ENCODE data around the gene CSAD. TPM values are rescaled to one million over a fixed set of nuclear protein-coding genes. Genes with fewer than 3 reads are reported as not detected.
"Not testable (repeated sequence)": the region's sequence is repeated elsewhere in the genome, so short reads cannot be mapped to it uniquely, and the experiment has no call there.

Gene CSAD
- total RNA-seq, 1 donor = 9.4 TPM

DNA sequence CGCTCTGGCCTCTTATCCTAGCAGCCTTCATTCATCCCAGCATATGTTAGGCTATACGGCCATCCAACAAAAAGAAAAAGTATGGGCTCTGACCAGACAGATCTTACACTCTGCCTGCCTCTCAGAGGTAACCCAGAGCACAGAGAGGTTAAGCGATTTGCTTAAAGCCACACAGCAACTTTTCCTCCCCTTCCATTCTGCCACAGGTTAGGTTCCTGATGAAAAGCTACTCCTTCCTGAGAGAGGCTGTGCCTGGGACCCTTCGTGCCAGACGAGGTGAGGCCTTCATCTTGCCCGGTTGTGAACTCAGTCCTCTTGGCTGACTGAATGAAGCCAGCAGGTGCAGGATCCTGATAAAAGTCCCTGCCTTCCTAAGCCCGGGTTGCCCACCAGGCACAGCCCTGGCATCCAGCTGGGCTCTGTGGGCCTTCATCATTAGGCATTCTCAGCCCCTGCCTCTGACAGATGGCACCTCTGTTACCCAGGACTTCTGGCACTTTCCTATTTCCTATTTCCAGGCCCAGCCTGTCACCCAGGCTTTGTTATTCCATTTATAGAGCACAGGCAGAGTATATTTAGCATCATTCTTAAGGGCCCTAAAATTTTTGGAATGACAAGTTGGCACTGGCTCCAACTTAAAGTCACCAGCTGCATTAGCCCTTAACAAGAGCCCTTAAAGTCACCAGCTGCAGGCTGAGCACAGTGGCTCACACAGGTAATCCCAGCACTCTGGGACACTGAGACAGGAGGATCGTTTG, 64.7 kb downstream of the CSAD start:
- Histone ChIP-seq H3K27me3 (ENCODE audit: insufficient read depth, low read length) (no peaks in the 10 kb centered on the region), H3K4me3 (ENCODE audit: insufficient read depth, low read length) (no peak overlapping the region), H3K36me3 (ENCODE audit: insufficient read depth, low read length) (no peaks in the 10 kb centered on the region), H3K4me1 (ENCODE audit: insufficient read depth, low read length) (no peaks in the 10 kb centered on the region), H3K4me2 (ENCODE audit: insufficient read depth, low read length) (no peak overlapping the region), H2AFZ (ENCODE audit: low read length) (no peak overlapping the region), H3K9me3 (ENCODE audit: low read depth, low read length) (no peaks in the 10 kb centered on the region), H3K27ac (ENCODE audit: low read depth, low read length) (no peak overlapping the region), H4K20me1 (ENCODE audit: insufficient read depth, low read length) (no peaks in the 10 kb centered on the region), H3K79me2 (ENCODE audit: insufficient read depth, low read length) (no peaks in the 10 kb centered on the region)
- TF ChIP-seq, protein P1, sequence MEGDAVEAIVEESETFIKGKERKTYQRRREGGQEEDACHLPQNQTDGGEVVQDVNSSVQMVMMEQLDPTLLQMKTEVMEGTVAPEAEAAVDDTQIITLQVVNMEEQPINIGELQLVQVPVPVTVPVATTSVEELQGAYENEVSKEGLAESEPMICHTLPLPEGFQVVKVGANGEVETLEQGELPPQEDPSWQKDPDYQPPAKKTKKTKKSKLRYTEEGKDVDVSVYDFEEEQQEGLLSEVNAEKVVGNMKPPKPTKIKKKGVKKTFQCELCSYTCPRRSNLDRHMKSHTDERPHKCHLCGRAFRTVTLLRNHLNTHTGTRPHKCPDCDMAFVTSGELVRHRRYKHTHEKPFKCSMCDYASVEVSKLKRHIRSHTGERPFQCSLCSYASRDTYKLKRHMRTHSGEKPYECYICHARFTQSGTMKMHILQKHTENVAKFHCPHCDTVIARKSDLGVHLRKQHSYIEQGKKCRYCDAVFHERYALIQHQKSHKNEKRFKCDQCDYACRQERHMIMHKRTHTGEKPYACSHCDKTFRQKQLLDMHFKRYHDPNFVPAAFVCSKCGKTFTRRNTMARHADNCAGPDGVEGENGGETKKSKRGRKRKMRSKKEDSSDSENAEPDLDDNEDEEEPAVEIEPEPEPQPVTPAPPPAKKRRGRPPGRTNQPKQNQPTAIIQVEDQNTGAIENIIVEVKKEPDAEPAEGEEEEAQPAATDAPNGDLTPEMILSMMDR (IDR thresholded peaks at IDR 0.05; ENCODE audit: extremely low read depth, low read depth, low read length) = no peak
- DNase-seq (ENCODE audit: insufficient read length, low spot score, missing footprints) = peak; percentile 3

DNA sequence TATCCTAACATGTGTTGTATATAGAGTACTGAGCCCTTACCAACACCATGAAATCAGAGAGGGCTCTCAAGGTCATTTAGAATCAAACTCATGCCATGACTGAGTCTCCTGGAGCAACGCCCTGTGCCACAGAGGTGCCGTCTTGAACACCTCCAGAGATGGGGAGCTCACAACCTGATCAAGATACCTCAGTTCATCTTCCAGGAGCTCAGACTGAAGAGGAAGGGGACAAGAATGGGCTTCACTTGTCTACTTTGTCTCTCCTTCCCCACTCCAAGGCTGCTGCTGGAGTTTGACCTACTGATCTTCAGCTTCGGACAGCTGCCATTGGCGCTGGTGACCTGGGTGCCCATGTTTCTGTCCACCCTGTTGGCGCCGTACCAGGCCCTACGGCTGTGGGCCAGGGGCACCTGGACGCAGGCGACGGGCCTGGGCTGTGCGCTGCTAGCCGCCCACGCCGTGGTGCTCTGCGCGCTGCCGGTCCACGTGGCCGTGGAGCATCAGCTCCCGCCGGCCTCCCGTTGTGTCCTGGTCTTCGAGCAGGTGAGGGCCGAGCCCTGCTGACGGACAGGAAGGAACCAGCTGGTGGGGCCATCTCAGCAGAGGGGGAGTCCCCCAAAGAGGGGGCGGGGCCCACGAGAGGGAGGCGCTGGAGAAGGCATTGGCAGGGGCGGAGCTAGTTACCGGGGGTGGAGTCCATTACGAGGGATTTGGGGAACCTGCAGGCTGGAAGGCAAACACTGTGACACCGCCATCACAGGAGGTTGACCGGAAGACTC, 65.4 kb downstream of the CSAD start:
- Histone ChIP-seq H3K79me2 (ENCODE audit: insufficient read depth, low read length) (no peaks in the 10 kb centered on the region), H3K27ac (ENCODE audit: low read depth, low read length) (no peak overlapping the region), H3K36me3 (ENCODE audit: insufficient read depth, low read length) (no peaks in the 10 kb centered on the region), H4K20me1 (ENCODE audit: insufficient read depth, low read length) (no peaks in the 10 kb centered on the region), H3K9me3 (ENCODE audit: low read depth, low read length) (no peaks in the 10 kb centered on the region), H3K27me3 (ENCODE audit: insufficient read depth, low read length) (no peaks in the 10 kb centered on the region), H3K4me3 (ENCODE audit: insufficient read depth, low read length) (no peak overlapping the region), H3K4me1 (ENCODE audit: insufficient read depth, low read length) (no peaks in the 10 kb centered on the region), H2AFZ (ENCODE audit: low read length) (no peak overlapping the region), H3K4me2 (ENCODE audit: insufficient read depth, low read length) (no peak overlapping the region)
- TF ChIP-seq, protein P1 (IDR thresholded peaks at IDR 0.05; ENCODE audit: extremely low read depth, low read depth, low read length) = no peak
- peak; percentile 80 for DNase-seq (ENCODE audit: insufficient read length, low spot score, missing footprints)

DNA sequence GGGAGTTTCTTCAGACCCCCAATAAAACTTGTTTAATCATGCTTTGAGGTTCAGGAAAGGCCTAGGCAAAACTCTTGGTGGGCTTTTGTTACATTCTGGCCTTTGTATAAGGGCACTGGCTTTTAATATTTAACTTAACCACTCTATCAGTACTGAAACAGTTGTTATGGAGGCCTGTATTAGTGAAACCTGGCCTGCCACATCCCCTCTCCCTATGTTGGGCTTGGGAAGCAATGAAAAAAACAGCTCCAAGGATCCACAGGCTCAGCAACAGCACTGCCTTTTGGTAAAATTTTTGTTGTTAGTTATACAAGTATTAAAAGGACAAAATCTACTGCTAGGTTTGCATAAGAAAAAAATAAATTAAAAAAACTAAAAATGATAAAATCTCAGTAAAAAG, 66.8 kb downstream of the CSAD start:
- H4K20me1 ChIP-seq (ENCODE audit: insufficient read depth, low read length) = no peaks in the 10 kb centered on the region
- no peaks in the 10 kb centered on the region for H3K36me3 ChIP-seq (ENCODE audit: insufficient read depth, low read length)
- H3K9me3 ChIP-seq (ENCODE audit: low read depth, low read length) = no peaks in the 10 kb centered on the region
- no peaks in the 10 kb centered on the region for H3K27me3 ChIP-seq (ENCODE audit: insufficient read depth, low read length)
- no peak overlapping the region for H2AFZ ChIP-seq (ENCODE audit: low read length)
- no peaks in the 10 kb centered on the region for H3K79me2 ChIP-seq (ENCODE audit: insufficient read depth, low read length)
- no peak overlapping the region for H3K4me2 ChIP-seq (ENCODE audit: insufficient read depth, low read length)
- TF ChIP-seq, protein P1 (IDR thresholded peaks at IDR 0.05; ENCODE audit: extremely low read depth, low read depth, low read length) = no peak
- H3K4me3 ChIP-seq (ENCODE audit: insufficient read depth, low read length) = no peak overlapping the region
- H3K27ac ChIP-seq (ENCODE audit: low read depth, low read length) = no peak overlapping the region
- H3K4me1 ChIP-seq (ENCODE audit: insufficient read depth, low read length) = no peaks in the 10 kb centered on the region
- no peak for DNase-seq (ENCODE audit: insufficient read length, low spot score, missing footprints)

DNA sequence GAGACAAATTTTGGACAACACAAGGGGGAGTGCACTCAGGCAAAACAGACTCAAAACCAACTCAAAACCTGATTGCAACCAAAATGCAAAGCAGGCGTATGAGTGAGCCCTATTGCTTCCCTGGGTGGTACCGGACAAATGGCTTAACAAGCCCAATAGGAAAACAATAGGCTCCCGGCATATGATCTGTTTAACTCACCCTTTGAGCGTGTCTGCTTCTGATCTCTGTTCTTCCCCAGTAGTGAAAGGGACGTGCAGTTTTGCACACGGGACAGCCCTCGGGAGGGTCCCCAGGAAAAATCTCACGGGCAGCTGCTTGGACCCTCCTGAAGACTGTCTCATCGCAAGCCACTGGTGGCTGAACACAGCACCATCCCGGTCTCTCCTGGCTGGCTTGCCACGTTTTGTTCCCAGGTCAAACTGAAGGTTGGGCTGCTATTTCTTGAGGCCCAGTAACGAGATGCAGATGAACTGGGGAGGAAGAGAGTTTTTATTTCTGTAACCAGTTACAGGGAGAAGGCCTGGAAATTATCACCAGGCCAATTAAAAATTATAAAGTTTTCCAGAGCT, 67.5 kb downstream of the CSAD start:
- Histone ChIP-seq H3K4me3 (ENCODE audit: insufficient read depth, low read length) (no peak overlapping the region), H3K27ac (ENCODE audit: low read depth, low read length) (no peak overlapping the region), H3K79me2 (ENCODE audit: insufficient read depth, low read length) (no peaks in the 10 kb centered on the region), H3K9me3 (ENCODE audit: low read depth, low read length) (no peaks in the 10 kb centered on the region), H3K4me1 (ENCODE audit: insufficient read depth, low read length) (no peaks in the 10 kb centered on the region), H4K20me1 (ENCODE audit: insufficient read depth, low read length) (no peaks in the 10 kb centered on the region), H3K36me3 (ENCODE audit: insufficient read depth, low read length) (no peaks in the 10 kb centered on the region), H3K4me2 (ENCODE audit: insufficient read depth, low read length) (no peak overlapping the region), H2AFZ (ENCODE audit: low read length) (no peak overlapping the region), H3K27me3 (ENCODE audit: insufficient read depth, low read length) (no peaks in the 10 kb centered on the region)
- DNase-seq (ENCODE audit: insufficient read length, low spot score, missing footprints) = no peak
- TF ChIP-seq, protein P1 (IDR thresholded peaks at IDR 0.05; ENCODE audit: extremely low read depth, low read depth, low read length) = no peak

DNA sequence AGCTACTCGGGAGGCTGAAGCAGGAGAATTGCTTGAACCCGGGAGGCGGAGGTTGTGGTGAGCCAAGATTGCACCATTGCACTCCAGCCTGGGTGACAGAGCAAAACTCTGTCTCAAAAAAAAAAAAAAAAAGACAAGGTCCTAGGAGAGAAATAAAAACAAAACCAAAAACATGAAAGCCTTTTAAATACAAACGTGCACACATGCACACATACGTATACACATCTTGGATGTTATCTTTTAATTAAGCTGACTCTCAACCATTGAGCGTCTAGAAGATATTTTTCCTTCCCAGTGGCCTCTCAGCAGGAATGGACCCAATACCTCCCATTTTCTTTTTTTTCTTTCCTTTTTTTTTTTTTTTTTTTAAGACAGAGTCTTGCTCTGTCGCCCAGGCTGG, 68.3 kb downstream of the CSAD start:
- H3K4me2 ChIP-seq (ENCODE audit: insufficient read depth, low read length); H4K20me1 ChIP-seq (ENCODE audit: insufficient read depth, low read length); H3K27me3 ChIP-seq (ENCODE audit: insufficient read depth, low read length); H3K36me3 ChIP-seq (ENCODE audit: insufficient read depth, low read length); H3K4me1 ChIP-seq (ENCODE audit: insufficient read depth, low read length); H2AFZ ChIP-seq (ENCODE audit: low read length); H3K4me3 ChIP-seq (ENCODE audit: insufficient read depth, low read length); H3K79me2 ChIP-seq (ENCODE audit: insufficient read depth, low read length); H3K9me3 ChIP-seq (ENCODE audit: low read depth, low read length); H3K27ac ChIP-seq (ENCODE audit: low read depth, low read length): not testable (repeated sequence)
- DNase-seq (ENCODE audit: insufficient read length, low spot score, missing footprints) = peak; percentile 43
